Immature natural killer cell (primary cell): ENCODE results near the gene WFIKKN1. TPM values are rescaled to one million over a fixed set of nuclear protein-coding genes. Genes with fewer than 3 reads are reported as not detected.
A peak's percentile ranks its signal among the peaks of the same experiment; 100 is the strongest.

ENCODE experiments used
- DNase-seq, 3 donors: peaks; one replicate each; pipeline ENCODE4 v3.0.0; 2022; ENCODE audit warnings: mixed read lengths in 1 of 3
- H3K27ac Mint-ChIP-seq, 6 donors: one replicate each; pipeline ENCODE4 v1.8.0; 2020; ENCODE audit warnings: mixed read lengths in 6 of 6, mild to moderate bottlenecking in 5 of 6, inconsistent platforms in 4 of 6, moderate library complexity in 3 of 6
- H3K27me3 Mint-ChIP-seq, 3 donors: one replicate each; pipeline ENCODE4 v1.8.0; 2020 to 2021; ENCODE audit warnings: low read depth in 3 of 3, mild to moderate bottlenecking in 3 of 3, mixed read lengths in 3 of 3, moderate library complexity in 3 of 3, inconsistent platforms in 1 of 3
- H3K36me3 Mint-ChIP-seq, 3 donors: one replicate each; pipeline ENCODE4 v1.8.0; 2020; ENCODE audit warnings: mixed read lengths in 3 of 3, inconsistent platforms in 2 of 3, mild to moderate bottlenecking in 2 of 3
- H3K4me1 Mint-ChIP-seq, 2 donors: one replicate each; pipeline ENCODE4 v1.8.0; 2020; ENCODE audit warnings: inconsistent platforms in 2 of 2, mild to moderate bottlenecking in 2 of 2, mixed read lengths in 2 of 2, moderate library complexity in 1 of 2
- H3K4me3 Mint-ChIP-seq, 5 donors: one replicate each; pipeline ENCODE4 v1.8.0; 2020; ENCODE audit warnings: mild to moderate bottlenecking in 5 of 5, mixed read lengths in 5 of 5, inconsistent platforms in 3 of 5, moderate library complexity in 3 of 5
- H3K9me3 Mint-ChIP-seq, 6 donors: one replicate each; pipeline ENCODE4 v1.8.0; 2020; ENCODE audit warnings: mild to moderate bottlenecking in 6 of 6, mixed read lengths in 6 of 6, inconsistent platforms in 4 of 6, moderate library complexity in 3 of 6
- polyA plus RNA-seq, 3 donors: library from polyadenylated mRNA; unstranded; fragments of 300-500 nt; fragmentation: Illumina TruSeq; gene quantifications; one replicate each; pipeline ENCODE4 v1.2.3, GENCODE V29; 2021

Gene WFIKKN1
- polyA plus RNA-seq, 3 donors from 2014 or later = 0.17 to 0.19 TPM; not detected in 1

GRCh38 chr16:600781-601180, 30.0 kb upstream of the WFIKKN1 start:
- Mint-ChIP-seq H3K27ac (no peak overlapping the region), H3K36me3 (no peaks in the 10 kb centered on the region), H3K27me3 (no peaks in the 10 kb centered on the region), H3K9me3 (no peaks in the 10 kb centered on the region), H3K4me3 (no peak overlapping the region), H3K4me1 (peaks cover 16 to 18% of the 10 kb centered on the region in 2 donors)
- DNase-seq = no peak

- Mint-ChIP-seq H3K27ac (no peak overlapping the region), H3K4me3 (no peak overlapping the region), H3K9me3 (no peaks in the 10 kb centered on the region), H3K4me1 (peaks cover 14 to 18% of the 10 kb centered on the region in 2 donors), H3K27me3 (no peaks in the 10 kb centered on the region), H3K36me3 (no peaks in the 10 kb centered on the region)
- DNase-seq = no peak
These were observed 26.9 kb upstream of the WFIKKN1 start for GRCh38 chr16:603933-604332.

GRCh38 chr16:606656-607307, 24.0 kb upstream of the WFIKKN1 start:
- Mint-ChIP-seq H3K36me3 (no peaks in the 10 kb centered on the region), H3K4me1 (peaks cover 19% of the 10 kb centered on the region in 2 donors), H3K27me3 (no peaks in the 10 kb centered on the region), H3K9me3 (no peaks in the 10 kb centered on the region), H3K4me3 (no peak overlapping the region), H3K27ac (no peak overlapping the region)
- no peak for DNase-seq

- no peak overlapping the region for H3K4me3 Mint-ChIP-seq
- no peaks in the 10 kb centered on the region for H3K9me3 Mint-ChIP-seq
- no peak overlapping the region for H3K27ac Mint-ChIP-seq
- no peaks in the 10 kb centered on the region for H3K27me3 Mint-ChIP-seq
- H3K36me3 Mint-ChIP-seq = no peaks in the 10 kb centered on the region
- DNase-seq = no peak
- H3K4me1 Mint-ChIP-seq = peaks cover 12 to 13% of the 10 kb centered on the region in 2 donors
These were observed 22.8 kb upstream of the WFIKKN1 start for GRCh38 chr16:608019-608418.

GRCh38 chr16:609316-609715, 21.5 kb upstream of the WFIKKN1 start:
- Mint-ChIP-seq H3K9me3 (no peaks in the 10 kb centered on the region), H3K4me3 (no peak overlapping the region), H3K27ac (peak overlapping the region in 1 of 6 donors; percentile 17), H3K27me3 (no peaks in the 10 kb centered on the region), H3K36me3 (no peaks in the 10 kb centered on the region), H3K4me1 (peaks cover 5% of the 10 kb centered on the region in 2 donors)
- DNase-seq = no peak

- DNase-seq = no peak
- peak overlapping the region in 3 of 6 donors; percentile 28 to 55 (median 45) for H3K27ac Mint-ChIP-seq
- H3K9me3 Mint-ChIP-seq = no peaks in the 10 kb centered on the region
- H3K4me1 Mint-ChIP-seq = peaks cover 5% of the 10 kb centered on the region in 2 donors
- H3K27me3 Mint-ChIP-seq = no peaks in the 10 kb centered on the region
- no peak overlapping the region for H3K4me3 Mint-ChIP-seq
- H3K36me3 Mint-ChIP-seq = no peaks in the 10 kb centered on the region
These were observed 20.8 kb upstream of the WFIKKN1 start for GRCh38 chr16:609984-610383.

GRCh38 chr16:610513-611381, 20.0 kb upstream of the WFIKKN1 start:
- Mint-ChIP-seq H3K9me3 (no peaks in the 10 kb centered on the region), H3K27ac (peak overlapping the region in 1 of 6 donors; percentile 55), H3K4me3 (no peak overlapping the region), H3K36me3 (no peaks in the 10 kb centered on the region), H3K4me1 (peaks cover 5% of the 10 kb centered on the region in 2 donors), H3K27me3 (no peaks in the 10 kb centered on the region)
- DNase-seq = peak; percentile 39 to 55 (median 52)

- DNase-seq = no peak
- no peaks in the 10 kb centered on the region for H3K9me3 Mint-ChIP-seq
- no peak overlapping the region for H3K27ac Mint-ChIP-seq
- peaks cover 5% of the 10 kb centered on the region in 2 donors for H3K4me1 Mint-ChIP-seq
- H3K4me3 Mint-ChIP-seq = no peak overlapping the region
- no peaks in the 10 kb centered on the region for H3K36me3 Mint-ChIP-seq
- H3K27me3 Mint-ChIP-seq = no peaks in the 10 kb centered on the region
These were observed 15.7 kb upstream of the WFIKKN1 start for GRCh38 chr16:615122-615521.

- H3K4me3 Mint-ChIP-seq = no peak overlapping the region
- no peak for DNase-seq
- H3K4me1 Mint-ChIP-seq = no peaks in the 10 kb centered on the region
- no peaks in the 10 kb centered on the region for H3K9me3 Mint-ChIP-seq
- H3K27me3 Mint-ChIP-seq = peaks cover 0 to 2% (median 0%) of the 10 kb centered on the region in 3 donors
- H3K27ac Mint-ChIP-seq = no peak overlapping the region
- H3K36me3 Mint-ChIP-seq = no peaks in the 10 kb centered on the region
These were observed 13.8 kb upstream of the WFIKKN1 start for GRCh38 chr16:616733-617586.

- H3K4me3 Mint-ChIP-seq = no peak overlapping the region
- no peaks in the 10 kb centered on the region for H3K9me3 Mint-ChIP-seq
These were observed 12.9 kb upstream of the WFIKKN1 start for GRCh38 chr16:617855-618254.

GRCh38 chr16:619476-620100, 11.2 kb upstream of the WFIKKN1 start:
- Mint-ChIP-seq H3K27me3 (peaks cover 0 to 2% (median 0%) of the 10 kb centered on the region in 3 donors), H3K9me3 (no peaks in the 10 kb centered on the region), H3K27ac (no peak overlapping the region), H3K36me3 (no peaks in the 10 kb centered on the region), H3K4me3 (no peak overlapping the region), H3K4me1 (peaks cover 0 to 2% of the 10 kb centered on the region in 2 donors)
- DNase-seq = no peak

More at GRCh38 chr16:617855-618254, 12.9 kb upstream of the WFIKKN1 start:
- no peak overlapping the region for H3K27ac Mint-ChIP-seq
- H3K36me3 Mint-ChIP-seq = no peaks in the 10 kb centered on the region
- H3K4me1 Mint-ChIP-seq = no peaks in the 10 kb centered on the region
- no peak for DNase-seq
- peaks cover 0 to 2% (median 0%) of the 10 kb centered on the region in 3 donors for H3K27me3 Mint-ChIP-seq

GRCh38 chr16:620700-621525, 9.9 kb upstream of the WFIKKN1 start:
- no peak for DNase-seq
- no peak overlapping the region for H3K27ac Mint-ChIP-seq
- H3K27me3 Mint-ChIP-seq = peaks cover 0 to 2% (median 0%) of the 10 kb centered on the region in 3 donors
- H3K36me3 Mint-ChIP-seq = no peaks in the 10 kb centered on the region
- peaks cover 0 to 2% of the 10 kb centered on the region in 2 donors for H3K4me1 Mint-ChIP-seq
- no peak overlapping the region for H3K4me3 Mint-ChIP-seq
- no peaks in the 10 kb centered on the region for H3K9me3 Mint-ChIP-seq
